HepG2 (cell line): ENCODE measurements around the gene POLR1G. TPM values are rescaled to one million over a fixed set of nuclear protein-coding genes. Genes with fewer than 3 reads are reported as not detected.

ENCODE experiments used
- ATF1 ChIP-seq: IDR thresholded peaks from 2 replicates; pipeline ENCODE4 v1.6.1; 2016; ENCODE audit warnings: mild to moderate bottlenecking, control low read depth
- CENPT ChIP-seq: sonication (generic); formaldehyde crosslinking; IDR thresholded peaks from 2 replicates; pipeline ENCODE4 v1.8.0; 2022; ENCODE audit warnings: low read depth, mild to moderate bottlenecking, moderate library complexity, missing genetic modification reagents
- FOXO4 ChIP-seq: sonication (generic); formaldehyde crosslinking; conservative IDR thresholded peaks from 2 replicates; pipeline ENCODE4 v1.8.1; 2023; ENCODE audit warnings: missing genetic modification reagents
- GMEB1 ChIP-seq: sonication (generic); formaldehyde crosslinking; IDR thresholded peaks from 2 replicates; pipeline ENCODE4 v1.5.1; 2020; ENCODE audit warnings: missing genetic modification reagents, mild to moderate bottlenecking, borderline replicate concordance
- HNF1B ChIP-seq: sonication (generic); formaldehyde crosslinking; IDR thresholded peaks from 2 replicates; pipeline ENCODE4 v1.5.1; 2020; ENCODE audit warnings: mild to moderate bottlenecking, moderate library complexity, missing genetic modification reagents
- HNRNPK ChIP-seq: fragments of 200-400 bp; formaldehyde crosslinking; IDR thresholded peaks from 2 replicates; pipeline ENCODE4 v1.6.1; 2018; ENCODE audit warnings: low read length, low read depth, moderate library complexity, mild to moderate bottlenecking; ENCODE audit not compliant: poor library complexity, severe bottlenecking
- MIER3 ChIP-seq: IDR thresholded peaks from 2 replicates; pipeline ENCODE4 v1.6.1; 2016; ENCODE audit warnings: missing compliant biosample characterization, borderline replicate concordance
- NBN ChIP-seq: fragments of 450-650 bp; conservative IDR thresholded peaks from 2 replicates; pipeline ENCODE4 v1.6.1; 2017
- NFYC ChIP-seq: IDR thresholded peaks from 2 replicates; pipeline ENCODE4 v1.6.1; 2016; ENCODE audit warnings: missing genetic modification reagents, missing compliant biosample characterization
- PATZ1 ChIP-seq: sonication (generic); formaldehyde crosslinking; IDR thresholded peaks from 2 replicates; pipeline ENCODE4 v1.4.0; 2020; ENCODE audit warnings: missing genetic modification reagents
- PHF20 ChIP-seq: sonication (generic); formaldehyde crosslinking; IDR thresholded peaks from 2 replicates; pipeline ENCODE4 v1.5.0; 2020; ENCODE audit warnings: mild to moderate bottlenecking, missing genetic modification reagents
- PRDM10 ChIP-seq: sonication (generic); formaldehyde crosslinking; IDR thresholded peaks from 2 replicates; pipeline ENCODE4 v1.4.0; 2020; ENCODE audit warnings: low read depth, missing genetic modification reagents
- XRCC5 ChIP-seq: fragments of 200-400 bp; formaldehyde crosslinking; optimal IDR thresholded peaks from 2 replicates; pipeline ENCODE3; 2017; ENCODE audit warnings: mild to moderate bottlenecking, low read length
- ZNF501 ChIP-seq: sonication (generic); formaldehyde crosslinking; IDR thresholded peaks from 2 replicates; pipeline ENCODE4 v1.5.1; 2020; ENCODE audit warnings: mild to moderate bottlenecking, moderate library complexity, missing genetic modification reagents
- ZNF597 ChIP-seq: sonication (generic); formaldehyde crosslinking; IDR thresholded peaks from 2 replicates; pipeline ENCODE4 v1.5.0; 2020; ENCODE audit warnings: missing genetic modification reagents
- ZSCAN31 ChIP-seq: sonication (generic); formaldehyde crosslinking; IDR thresholded peaks from 2 replicates; pipeline ENCODE4 v1.5.0; 2020; ENCODE audit warnings: low read depth, mild to moderate bottlenecking, missing genetic modification reagents
- polyA plus RNA-seq, 8 experiments: library from polyadenylated mRNA; depleted of rRNA in 3 of 8; stranded (reverse) in 7 of 8; unstranded in 1 of 8; fragments of >200 nt; fragmentation: Illumina TruSeq in 4 of 8; extraction: Trizol in 4 of 8; gene quantifications; 2 replicates each; pipeline versions ENCODE4 v1.2.1 to v1.2.3, GENCODE V29; 2011 to 2016; ENCODE audit warnings: low read depth in 4 of 8, missing spikeins in 1 of 8, mixed read lengths in 1 of 8; ENCODE audit not compliant: insufficient read depth in 1 of 8
- total RNA-seq, 5 experiments: library from RNA; depleted of rRNA; stranded (reverse); fragments of >200 nt; fragmentation: Illumina TruSeq; extraction: Trizol; gene quantifications; 2 replicates each; pipeline ENCODE4 v1.2.3, GENCODE V29; 2016; ENCODE audit warnings: low read depth in 1 of 5

POLR1G gene
- total and polyA plus RNA-seq, 2 of the 13 experiments (the other 11 are each of a cell fraction or from before 2014, with no cell fraction given): 3.5 to 20.8 TPM

- TF ChIP-seq PRDM10 (CRISPR knock-in tag) (no peak), PHF20 (peak; percentile 54; the same call in 1 of the 2 replicates), FOXO4 (CRISPR knock-in tag) (no peak), GMEB1 (CRISPR knock-in tag) (peak; percentile 45; the same call in 1 of the 2 replicates), NBN (no peak), NFYC (CRISPR knock-in tag) (peak; percentile 98), ZNF501 (CRISPR knock-in tag) (0 out of 2 replicates have a peak, but pooled peaks have one; percentile 25), ZNF597 (no peak), MIER3 (0 out of 2 replicates have a peak, but pooled peaks have one; percentile 42), ZSCAN31 (CRISPR knock-in tag) (peak; percentile 48; the same call in 1 of the 2 replicates), HNRNPK (peak; percentile 66), PATZ1 (CRISPR knock-in tag) (0 out of 2 replicates have a peak, but pooled peaks have one; percentile 1), ATF1 (peak; percentile 64), XRCC5 (peak; percentile 61), CENPT (CRISPR knock-in tag) (no peak), HNF1B (0 out of 2 replicates have a peak, but pooled peaks have one; percentile 18)
Measured at GRCh38 chr19:45370410-45371204, 35.8 kb upstream of the POLR1G start, which contains the start of gene ERCC2 (continued).
